ENCODE measurements around the gene PDSS2. TPM values are rescaled to one million over a fixed set of nuclear protein-coding genes. Genes with fewer than 3 reads are reported as not detected.

PDSS2 gene
- total and polyA plus RNA-seq, 2 of the 8 experiments (the other 6 are each of a cell fraction or from before 2014, with no cell fraction given) = 10.7 to 16.1 TPM

DNA sequence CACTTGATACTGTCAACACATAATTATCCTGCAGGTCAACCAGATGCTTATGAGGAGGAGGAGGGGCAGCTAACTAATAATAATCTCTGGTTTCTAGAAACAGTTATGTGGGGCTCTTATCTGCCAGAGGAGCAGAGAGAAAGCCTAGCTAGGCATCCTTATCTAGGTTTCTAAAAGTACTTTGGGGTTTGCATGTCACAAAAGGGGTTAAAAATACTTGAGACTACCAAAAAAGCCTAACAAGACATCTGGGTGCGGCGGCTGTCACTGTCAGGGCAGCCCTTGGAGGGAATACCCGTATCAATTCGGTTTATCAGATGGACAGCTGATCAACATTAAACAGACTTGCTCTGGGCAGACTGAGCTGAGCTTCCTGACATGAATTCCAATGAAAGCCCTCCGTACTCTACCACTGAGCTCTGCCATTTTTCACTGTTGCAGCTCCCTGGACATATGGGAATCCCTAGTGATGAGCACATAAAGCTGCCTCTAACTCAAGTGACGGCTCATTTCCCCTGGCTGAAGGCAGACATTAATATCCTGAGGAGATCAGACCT, 166.6 kb downstream of the PDSS2 start:
- no peak overlapping the region for H3K27ac ChIP-seq (ENCODE audit: low read depth, low read length)

More for the DNA sequence above, 166.6 kb downstream of the PDSS2 start:
- Histone ChIP-seq H3K36me3 (ENCODE audit: control insufficient read depth in 2 of 4, insufficient read depth in 4 of 4, low read length in 3 of 4) (no peaks in the 10 kb centered on the region), H2AK5ac (ENCODE audit: low read depth, low read length) (no peak overlapping the region), H3K9ac (replicated peaks in 1 of 4; ENCODE audit: extremely low read depth in 1 of 4, low read depth in 3 of 4, low read length in 3 of 4) (no peak overlapping the region), H2BK120ac (replicated peaks; ENCODE audit: low read depth, low read length) (no peak overlapping the region), H3K18ac (ENCODE audit: extremely low read depth, low read length) (no peak overlapping the region), H3K79me2 (ENCODE audit: control insufficient read depth in 1 of 2, insufficient read depth in 2 of 2, low read length in 2 of 2) (no peaks in the 10 kb centered on the region), H4K8ac (ENCODE audit: extremely low read depth, insufficient read depth, low read length) (no peak overlapping the region), H4K91ac (replicated peaks; ENCODE audit: insufficient read length, low read length) (no peak overlapping the region), H3K4me1 (replicated peaks in 1 of 4; ENCODE audit: control insufficient read depth in 3 of 4, insufficient read depth in 4 of 4, low read length in 3 of 4) (peaks cover 4 to 11% (median 6%) of the 10 kb centered on the region in 4 experiments; a peak in 6 of 7 replicates), H3K79me1 (ENCODE audit: low read depth, low read length) (no peaks in the 10 kb centered on the region), H3K9me3 (ENCODE audit: insufficient read depth in 2 of 2, low read depth in 1 of 2, low read length in 1 of 2) (no peaks in the 10 kb centered on the region), H2BK12ac (ENCODE audit: low read depth, low read length) (no peak overlapping the region), H2AFZ (ENCODE audit: low read length) (no peak overlapping the region), H4K5ac (ENCODE audit: insufficient read length, low read depth, low read length) (no peak overlapping the region), H3K56ac (replicated peaks; ENCODE audit: insufficient read length, low read depth, low read length) (no peak overlapping the region), H3K23ac (ENCODE audit: insufficient read length) (no peak overlapping the region), H2BK15ac (ENCODE audit: low read length) (no peak overlapping the region), H2BK20ac (ENCODE audit: low read length) (no peak overlapping the region), H3K4me3 (ENCODE audit: extremely low read depth in 1 of 4, insufficient read depth in 2 of 4, low read depth in 3 of 4, low read length in 4 of 4) (no peak overlapping the region), H3K4ac (replicated peaks; ENCODE audit: insufficient read length, low read depth, low read length) (no peak overlapping the region), H4K20me1 (replicated peaks in 1 of 2; ENCODE audit: control insufficient read depth in 1 of 2, insufficient read depth in 2 of 2, low read length in 2 of 2) (no peaks in the 10 kb centered on the region), H2BK5ac (ENCODE audit: low read depth, low read length) (no peak overlapping the region), H3K23me2 (ENCODE audit: low read depth, low read length) (no peaks in the 10 kb centered on the region), H3K4me2 (ENCODE audit: insufficient read depth in 1 of 2, low read depth in 2 of 2, low read length in 2 of 2) (no peak overlapping the region), H3K27me3 (replicated peaks in 1 of 4; ENCODE audit: control insufficient read depth in 3 of 4, extremely low read depth in 1 of 4, insufficient read depth in 3 of 4, low read length in 3 of 4) (no peaks in the 10 kb centered on the region), H3K14ac (ENCODE audit: insufficient read length) (no peak overlapping the region)
- no peak for DNase-seq (ENCODE audit: low read depth in 1 of 2, low spot score in 2 of 2)
- 86% methylated on average over 6 of the region's 6 CpGs; no CpG with 5 or more reads in 1 of the 2 experiments for WGBS, 2 experiments (ENCODE audit: extremely low coverage in 1 of 2, insufficient coverage in 1 of 2, insufficient read length in 1 of 2, insufficient replicate concordance in 2 of 2, low coverage in 1 of 2, low lambda C conversion rate in 2 of 2, missing lambda C conversion rate in 1 of 2)
- no peak for FAIRE-seq
- ChIA-PET CTCF (ENCODE audit: partially characterized antibody) (interaction anchor here (0.6 to 1.5 kb wide), 7 partner anchors 10 to 371 kb away, joined by 3 to 6 read pairs (median 4); no protein-coding TSS in a partner anchor), POLR2A (ENCODE audit: partially characterized antibody) (no interaction called here)
